Tibial artery (tissue), 4 donors: ENCODE results near the gene UBE3B.

Source experiments
- DNase-seq, 2 donors: peaks; one replicate each; pipeline ENCODE4 v3.0.0-alpha.2; 2019
- H3K27ac ChIP-seq, 2 donors: fragments of 200-600 bp; sonication (generic) in 1 of 2; 1 replicate in 1 of 2; 2 replicates in 1 of 2; pipeline ENCODE4 v1.5.1; 2018 to 2019; ENCODE audit warnings: mild to moderate bottlenecking in 1 of 2
- H3K27me3 ChIP-seq, 2 donors: fragments of 200-600 bp; sonication (generic) in 1 of 2; one replicate each; pipeline versions ENCODE4 v1.5.1 to v1.6.0; 2016 to 2019
- H3K36me3 ChIP-seq, 3 donors: fragments of 200-600 bp; sonication (generic) in 2 of 3; one replicate each; pipeline ENCODE4 v1.5.1; 2016 to 2019; ENCODE audit warnings: mild to moderate bottlenecking in 2 of 3
- H3K4me1 ChIP-seq, 4 donors: fragments of 200-600 bp; sonication (generic) in 2 of 4; 1 replicate in 3 of 4; 2 replicates in 1 of 4; pipeline ENCODE4 v1.5.1; 2016 to 2019
- H3K4me3 ChIP-seq, 2 donors: fragments of 200-600 bp; sonication (generic) in 1 of 2; 1 replicate in 1 of 2; 2 replicates in 1 of 2; pipeline ENCODE4 v1.5.1; 2018 to 2019; ENCODE audit warnings: mild to moderate bottlenecking in 2 of 2
- H3K9me3 ChIP-seq, 3 donors: fragments of 200-600 bp; sonication (generic) in 1 of 3; one replicate each; pipeline ENCODE4 v1.5.1; 2016 to 2019
- CTCF ChIP-seq, 2 experiments: fragments of 200-600 bp in 1 of 2; fragments of 450-650 bp in 1 of 2; IDR thresholded peaks; one replicate each; pipeline ENCODE4 v1.5.1; 2017 to 2019; ENCODE audit warnings: antibody characterized with exemption in 2 of 2, mild to moderate bottlenecking in 1 of 2, moderate library complexity in 1 of 2
- intact Hi-C: fragments of 100-400 bp; cut with DNase I; formaldehyde crosslinking; loops from one replicate; pipeline ENCODE4 v1.15.0; 2023; ENCODE audit warnings: low total_unique reads

Gene UBE3B

GRCh38 chr12:109557805-109558204, 80.4 kb downstream of the UBE3B start:
- Histone ChIP-seq H3K9me3 (no peaks in the 10 kb centered on the region), H3K27ac (no peak overlapping the region), H3K4me1 (no peaks in the 10 kb centered on the region), H3K4me3 (no peak overlapping the region), H3K36me3 (peaks cover 11 to 69% (median 20%) of the 10 kb centered on the region in 3 donors), H3K27me3 (no peaks in the 10 kb centered on the region)
- intact Hi-C loops, result no loop called here
- no peak for TF ChIP-seq CTCF (IDR thresholded peaks at IDR 0.05)
- no peak for DNase-seq

- no peak for TF ChIP-seq CTCF (IDR thresholded peaks at IDR 0.05)
- Histone ChIP-seq H3K4me1 (no peaks in the 10 kb centered on the region), H3K27ac (no peak overlapping the region), H3K9me3 (no peaks in the 10 kb centered on the region), H3K4me3 (no peak overlapping the region), H3K36me3 (peaks cover 11 to 77% (median 27%) of the 10 kb centered on the region in 3 donors), H3K27me3 (no peaks in the 10 kb centered on the region)
- intact Hi-C loops, result no loop called here
- no peak for DNase-seq
Measured at GRCh38 chr12:109558374-109559199, 81.2 kb downstream of the UBE3B start.

GRCh38 chr12:109559200-109559505, 81.7 kb downstream of the UBE3B start:
- H3K9me3 ChIP-seq, result no peaks in the 10 kb centered on the region
- no peaks in the 10 kb centered on the region for H3K27me3 ChIP-seq
- intact Hi-C loops, result no loop called here
- H3K4me1 ChIP-seq, result no peaks in the 10 kb centered on the region
- H3K27ac ChIP-seq, result no peak overlapping the region
- H3K36me3 ChIP-seq, result peaks cover 11 to 83% (median 33%) of the 10 kb centered on the region in 3 donors
- TF ChIP-seq CTCF (IDR thresholded peaks at IDR 0.05), result no peak
- DNase-seq, result no peak
- H3K4me3 ChIP-seq, result no peak overlapping the region

DNA sequence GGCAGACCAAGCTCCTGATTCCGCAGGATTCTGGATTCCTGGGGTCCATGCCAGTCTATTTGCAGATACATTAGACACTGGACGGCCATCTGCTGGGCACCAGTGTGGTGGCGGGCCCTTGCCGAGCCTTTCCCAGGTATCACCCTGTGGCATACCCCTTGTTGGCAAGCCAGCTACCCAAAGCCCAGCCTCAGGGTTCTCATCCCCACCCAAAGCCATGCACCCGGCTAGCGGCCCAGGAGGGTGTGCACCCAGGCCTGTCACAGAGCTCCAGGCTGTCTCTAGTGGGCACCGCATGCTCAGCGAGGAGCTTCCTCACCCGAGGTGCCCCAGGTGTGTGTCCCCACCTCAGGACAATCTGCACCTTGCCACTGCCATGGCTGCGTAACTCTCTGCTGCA, 82.2 kb downstream of the UBE3B start:
- no peaks in the 10 kb centered on the region for H3K9me3 ChIP-seq
- H3K4me1 ChIP-seq, result no peaks in the 10 kb centered on the region
- no peak for DNase-seq
- intact Hi-C loops, result no loop called here
- H3K27ac ChIP-seq, result no peak overlapping the region
- H3K4me3 ChIP-seq, result no peak overlapping the region
- TF ChIP-seq CTCF (IDR thresholded peaks at IDR 0.05), result no peak
- H3K36me3 ChIP-seq, result peaks cover 11 to 87% (median 38%) of the 10 kb centered on the region in 3 donors
- H3K27me3 ChIP-seq, result no peaks in the 10 kb centered on the region

GRCh38 chr12:109560867-109561710, 83.7 kb downstream of the UBE3B start:
- Histone ChIP-seq H3K4me1 (no peaks in the 10 kb centered on the region), H3K36me3 (peaks cover 11 to 99% (median 50%) of the 10 kb centered on the region in 3 donors), H3K27me3 (no peaks in the 10 kb centered on the region), H3K4me3 (no peak overlapping the region), H3K9me3 (no peaks in the 10 kb centered on the region), H3K27ac (no peak overlapping the region)
- TF ChIP-seq CTCF (IDR thresholded peaks at IDR 0.05), result no peak
- intact Hi-C loops, result no loop called here
- no peak for DNase-seq
